BE2C (cell line): Measurements from ENCODE around the gene NIPAL3.

Experiments
- DNase-seq: peaks from one replicate; pipeline ENCODE4 v3.0.0-alpha.2; 2020
- H3K27me3 ChIP-seq: fragments of 250-450 bp; sonication (Bioruptor Pico); 2 replicates; pipeline ENCODE4 v1.5.1; 2020; ENCODE audit warnings: mild to moderate bottlenecking
- H3K36me3 ChIP-seq: fragments of 250-450 bp; sonication (Bioruptor Pico); 2 replicates; pipeline ENCODE4 v1.5.1; 2020; ENCODE audit warnings: mild to moderate bottlenecking
- H3K4me1 ChIP-seq: fragments of 250-450 bp; sonication (Bioruptor Pico); 2 replicates; pipeline ENCODE4 v1.5.1; 2020
- H3K4me3 ChIP-seq: 2 replicates; pipeline ENCODE4 v1.5.1; 2011; ENCODE audit warnings: low read depth, low read length
- H3K9me3 ChIP-seq: fragments of 250-450 bp; sonication (Bioruptor Pico); 2 replicates; pipeline ENCODE4 v1.5.1; 2020
- TF ChIP-seq, protein P1 (sequence below): IDR thresholded peaks from 2 replicates; pipeline ENCODE4 v1.5.1; 2012; ENCODE audit warnings: mild to moderate bottlenecking, low read depth, low read length

The NIPAL3 gene

DNA sequence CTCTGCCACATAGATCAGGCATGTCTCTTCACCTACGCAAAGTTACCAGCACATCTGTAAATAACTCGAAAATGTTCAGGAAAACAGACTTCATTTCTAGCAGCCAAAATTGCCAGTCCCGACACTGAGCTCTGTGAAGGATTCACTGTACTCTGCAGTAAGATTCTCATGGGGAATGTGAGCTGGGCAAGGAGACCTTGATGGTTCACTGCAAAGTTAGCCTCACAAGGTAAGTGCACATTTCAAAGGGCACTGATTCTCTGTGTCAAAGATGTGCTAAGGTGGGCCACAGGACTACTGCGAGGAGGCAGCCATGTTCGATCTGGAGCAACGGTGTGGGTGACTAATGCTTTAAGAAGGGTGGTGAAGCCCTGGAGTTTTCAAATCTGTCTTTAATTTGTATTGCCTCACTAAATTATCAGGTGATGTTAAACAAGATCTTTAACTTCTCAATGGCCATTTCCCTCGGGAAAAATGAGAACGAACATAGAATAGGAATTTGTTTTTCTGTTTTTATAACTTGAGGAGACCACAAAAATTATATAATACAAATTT, 27.2 kb upstream of the NIPAL3 start:
- no peaks in the 10 kb centered on the region for H3K9me3 ChIP-seq
- no peak for DNase-seq
- TF ChIP-seq, protein P1, sequence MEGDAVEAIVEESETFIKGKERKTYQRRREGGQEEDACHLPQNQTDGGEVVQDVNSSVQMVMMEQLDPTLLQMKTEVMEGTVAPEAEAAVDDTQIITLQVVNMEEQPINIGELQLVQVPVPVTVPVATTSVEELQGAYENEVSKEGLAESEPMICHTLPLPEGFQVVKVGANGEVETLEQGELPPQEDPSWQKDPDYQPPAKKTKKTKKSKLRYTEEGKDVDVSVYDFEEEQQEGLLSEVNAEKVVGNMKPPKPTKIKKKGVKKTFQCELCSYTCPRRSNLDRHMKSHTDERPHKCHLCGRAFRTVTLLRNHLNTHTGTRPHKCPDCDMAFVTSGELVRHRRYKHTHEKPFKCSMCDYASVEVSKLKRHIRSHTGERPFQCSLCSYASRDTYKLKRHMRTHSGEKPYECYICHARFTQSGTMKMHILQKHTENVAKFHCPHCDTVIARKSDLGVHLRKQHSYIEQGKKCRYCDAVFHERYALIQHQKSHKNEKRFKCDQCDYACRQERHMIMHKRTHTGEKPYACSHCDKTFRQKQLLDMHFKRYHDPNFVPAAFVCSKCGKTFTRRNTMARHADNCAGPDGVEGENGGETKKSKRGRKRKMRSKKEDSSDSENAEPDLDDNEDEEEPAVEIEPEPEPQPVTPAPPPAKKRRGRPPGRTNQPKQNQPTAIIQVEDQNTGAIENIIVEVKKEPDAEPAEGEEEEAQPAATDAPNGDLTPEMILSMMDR: no peak
- H3K4me3 ChIP-seq: no peak overlapping the region
- H3K36me3 ChIP-seq: no peaks in the 10 kb centered on the region
- no peaks in the 10 kb centered on the region for H3K4me1 ChIP-seq
- H3K27me3 ChIP-seq: no peaks in the 10 kb centered on the region

DNA sequence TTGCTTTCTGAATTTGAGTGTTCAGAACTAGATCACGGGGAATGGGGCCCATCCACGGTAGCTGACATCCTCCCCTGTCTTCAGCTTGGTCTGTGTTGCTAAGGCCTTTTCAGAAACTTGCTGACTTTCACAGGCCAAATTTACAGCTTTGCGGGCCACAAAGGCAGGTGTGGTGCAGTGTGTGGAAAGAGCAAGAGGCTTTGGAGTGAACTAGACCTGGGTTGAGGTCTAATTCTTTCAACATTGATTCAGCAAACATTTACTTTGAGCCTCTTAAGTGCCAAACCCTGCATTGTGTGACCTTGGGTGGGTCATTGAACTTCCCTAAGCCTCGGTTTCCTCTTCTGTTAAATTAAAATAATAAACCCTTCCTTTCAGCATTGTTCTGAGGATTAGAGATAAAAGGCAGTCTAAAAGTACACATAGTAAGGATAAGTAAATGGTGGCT, 26.3 kb upstream of the NIPAL3 start:
- Histone ChIP-seq H3K27me3 (no peaks in the 10 kb centered on the region), H3K4me1 (no peaks in the 10 kb centered on the region), H3K36me3 (no peaks in the 10 kb centered on the region), H3K9me3 (no peaks in the 10 kb centered on the region), H3K4me3 (no peak overlapping the region)
- TF ChIP-seq, protein P1: no peak
- no peak for DNase-seq

DNA sequence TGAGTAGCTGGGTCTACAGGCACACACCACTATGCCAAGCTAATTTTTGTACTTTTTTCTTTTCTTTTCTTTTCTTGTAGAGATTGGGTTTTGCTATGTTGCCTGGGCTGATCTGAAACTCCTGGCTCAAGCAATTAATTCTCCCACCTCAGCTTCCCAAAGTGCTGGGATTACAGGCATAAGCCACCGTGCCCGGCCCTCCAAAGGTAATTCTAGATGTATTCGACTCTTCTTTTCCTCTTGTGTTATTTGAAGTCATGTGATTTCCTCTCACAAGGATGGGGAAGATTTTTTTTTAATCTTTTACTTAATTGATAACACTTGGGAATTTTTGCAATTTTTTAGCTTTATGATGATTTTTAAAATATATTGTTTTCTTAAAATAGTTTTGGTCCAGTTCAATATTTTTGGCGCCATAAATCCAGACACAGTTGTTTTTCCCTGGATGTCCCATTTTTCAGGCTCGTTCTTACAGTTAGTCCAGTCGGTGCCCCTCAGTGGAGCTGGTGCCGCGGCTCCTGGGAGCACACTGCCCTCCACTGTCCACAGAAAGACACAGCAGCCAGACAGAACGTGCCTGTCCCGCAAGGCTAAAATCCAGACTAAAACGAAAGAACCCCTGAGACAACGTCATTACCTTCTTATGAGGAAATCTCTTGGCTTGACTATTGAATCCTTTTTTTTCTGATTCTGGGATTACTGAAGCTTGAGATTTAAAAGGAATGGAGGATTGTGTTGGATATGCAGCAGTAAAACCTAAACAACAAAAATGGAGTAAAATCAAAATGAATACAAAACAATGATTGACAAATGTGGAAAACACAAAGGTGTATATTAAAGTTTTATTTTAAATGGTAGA, 24.4 kb upstream of the NIPAL3 start:
- DNase-seq: peak; percentile 65

DNA sequence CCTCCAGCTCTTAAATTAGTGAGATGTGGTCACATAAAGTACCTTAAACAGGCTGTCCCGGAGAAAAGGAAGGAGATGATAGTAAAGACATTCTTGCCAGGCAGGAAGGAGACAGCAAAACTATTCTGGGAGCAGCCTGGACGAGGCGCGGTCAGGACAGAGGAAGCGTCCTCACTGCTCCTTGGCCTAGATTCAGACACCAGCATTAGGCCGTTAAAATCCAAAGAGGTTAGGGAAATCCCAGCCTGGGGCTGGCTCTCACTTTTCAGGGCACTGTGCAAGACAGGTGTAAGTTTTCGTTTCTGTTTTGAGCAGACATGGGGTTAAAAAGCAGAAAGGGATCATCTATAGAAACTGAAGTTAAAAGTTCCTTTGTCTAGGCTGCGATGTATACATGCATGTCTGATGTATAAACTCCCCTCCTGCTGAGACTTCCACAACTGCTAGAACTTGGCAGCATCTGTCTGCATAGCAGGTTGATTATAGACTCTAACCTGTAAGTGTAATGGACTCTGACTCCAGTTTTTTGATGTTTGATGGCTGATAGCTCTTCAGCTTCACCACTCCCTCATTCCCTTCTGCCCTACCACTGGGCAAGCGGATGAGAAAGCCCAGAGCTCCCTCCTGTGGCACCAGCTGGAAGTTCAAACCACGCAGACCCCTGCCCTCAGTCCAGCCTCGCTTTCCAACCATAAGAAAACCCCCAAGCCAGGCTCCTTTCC, 23.6 kb upstream of the NIPAL3 start:
- no peak overlapping the region for H3K4me3 ChIP-seq
- H3K27me3 ChIP-seq: no peaks in the 10 kb centered on the region
- H3K4me1 ChIP-seq: no peaks in the 10 kb centered on the region
- no peaks in the 10 kb centered on the region for H3K9me3 ChIP-seq
- peak; percentile 51 for DNase-seq
- TF ChIP-seq, protein P1: peak; percentile 76
- no peaks in the 10 kb centered on the region for H3K36me3 ChIP-seq

More for the DNA sequence above, 24.4 kb upstream of the NIPAL3 start:
- Histone ChIP-seq H3K36me3 (no peaks in the 10 kb centered on the region), H3K4me3 (no peak overlapping the region), H3K4me1 (no peaks in the 10 kb centered on the region), H3K27me3 (no peaks in the 10 kb centered on the region), H3K9me3 (no peaks in the 10 kb centered on the region)
- TF ChIP-seq, protein P1: peak; percentile 84

GRCh38 chr1:24392604-24392946, 23.0 kb upstream of the NIPAL3 start:
- TF ChIP-seq, protein P1: no peak
- Histone ChIP-seq H3K4me1 (no peaks in the 10 kb centered on the region), H3K9me3 (no peaks in the 10 kb centered on the region), H3K27me3 (no peaks in the 10 kb centered on the region), H3K36me3 (no peaks in the 10 kb centered on the region), H3K4me3 (no peak overlapping the region)
- no peak for DNase-seq
